ENCODE results near the gene PEX11G.

DNA sequence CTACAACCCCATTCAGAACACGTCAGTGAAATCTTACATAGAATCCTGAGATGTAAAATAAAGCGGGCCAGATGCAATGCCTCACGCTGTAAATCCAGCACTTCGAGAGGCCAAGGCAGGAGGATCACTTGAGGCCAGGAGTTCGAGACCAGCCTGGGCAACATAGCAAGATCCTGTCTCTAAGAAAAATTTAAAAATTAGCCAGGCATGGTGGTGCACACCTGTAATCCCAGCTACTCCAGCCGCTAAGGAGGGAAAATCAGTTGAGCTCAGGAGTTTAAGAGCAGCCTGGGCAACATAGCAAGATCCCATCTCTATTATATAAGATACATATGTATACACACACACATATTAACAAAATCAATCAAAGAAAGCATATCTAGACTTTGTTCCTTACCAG lies 41.2 kb downstream of the PEX11G start:
- TF ChIP-seq, protein P1, sequence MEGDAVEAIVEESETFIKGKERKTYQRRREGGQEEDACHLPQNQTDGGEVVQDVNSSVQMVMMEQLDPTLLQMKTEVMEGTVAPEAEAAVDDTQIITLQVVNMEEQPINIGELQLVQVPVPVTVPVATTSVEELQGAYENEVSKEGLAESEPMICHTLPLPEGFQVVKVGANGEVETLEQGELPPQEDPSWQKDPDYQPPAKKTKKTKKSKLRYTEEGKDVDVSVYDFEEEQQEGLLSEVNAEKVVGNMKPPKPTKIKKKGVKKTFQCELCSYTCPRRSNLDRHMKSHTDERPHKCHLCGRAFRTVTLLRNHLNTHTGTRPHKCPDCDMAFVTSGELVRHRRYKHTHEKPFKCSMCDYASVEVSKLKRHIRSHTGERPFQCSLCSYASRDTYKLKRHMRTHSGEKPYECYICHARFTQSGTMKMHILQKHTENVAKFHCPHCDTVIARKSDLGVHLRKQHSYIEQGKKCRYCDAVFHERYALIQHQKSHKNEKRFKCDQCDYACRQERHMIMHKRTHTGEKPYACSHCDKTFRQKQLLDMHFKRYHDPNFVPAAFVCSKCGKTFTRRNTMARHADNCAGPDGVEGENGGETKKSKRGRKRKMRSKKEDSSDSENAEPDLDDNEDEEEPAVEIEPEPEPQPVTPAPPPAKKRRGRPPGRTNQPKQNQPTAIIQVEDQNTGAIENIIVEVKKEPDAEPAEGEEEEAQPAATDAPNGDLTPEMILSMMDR (IDR thresholded peaks at IDR 0.05; ENCODE audit: poor library complexity) = no peak
- TF ChIP-seq EZH2 (IDR thresholded peaks at IDR 0.05; ENCODE audit: borderline replicate concordance) (no peak), EZH2phosphoT487 (IDR thresholded peaks at IDR 0.05; ENCODE audit: low read depth, severe bottlenecking, unreplicated experiment) (no peak)
